ENCODE results near the gene FOXA3. TPM values are rescaled to one million over a fixed set of nuclear protein-coding genes. Genes with fewer than 3 reads are reported as not detected.

FOXA3 gene
- total and polyA plus RNA-seq, 10 of the 15 experiments (the other 5 are each of a cell fraction or from before 2014, with no cell fraction given), result 0.04 to 0.83 (median 0.11) TPM; not detected in 5

GRCh38 chr19:45920458-45920857 lies 56.3 kb downstream of the FOXA3 start:
- Histone ChIP-seq H4K20me1 (ENCODE audit: control insufficient read depth, insufficient read depth) (no peaks in the 10 kb centered on the region), H3K4me1 (ENCODE audit: control insufficient read depth, insufficient read depth, low read length) (no peaks in the 10 kb centered on the region), H3K36me3 (ENCODE audit: control insufficient read depth in 2 of 2, insufficient read depth in 2 of 2, low read length in 1 of 2) (no peaks in the 10 kb centered on the region), H3K9ac (ENCODE audit: control insufficient read depth, insufficient read depth, low read length) (no peak overlapping the region), H3K4me3 (no peak overlapping the region), H3K27ac (ENCODE audit: control insufficient read depth, insufficient read depth) (no peak overlapping the region), H3K9me3 (replicated peaks; ENCODE audit: control insufficient read depth, insufficient read depth, low read length) (no peaks in the 10 kb centered on the region), H3K4me2 (ENCODE audit: control insufficient read depth, insufficient read depth) (no peak overlapping the region), H2AFZ (ENCODE audit: control insufficient read depth, low read depth, low read length) (no peak overlapping the region), H3K79me2 (ENCODE audit: control insufficient read depth, insufficient read depth, low read length) (no peaks in the 10 kb centered on the region), H3K27me3 (replicated peaks in 1 of 2; ENCODE audit: control insufficient read depth in 2 of 2, insufficient read depth in 2 of 2, low read length in 1 of 2) (no peaks in the 10 kb centered on the region)
- peak; percentile 68 for FAIRE-seq
- DNase-seq (ENCODE audit: low read depth, low spot score), result no peak
- intact Hi-C loops (cut with micrococcal nuclease; ENCODE audit: unreplicated experiment), result no loop called here
- TF ChIP-seq HSF1 (IDR thresholded peaks at IDR 0.05; ENCODE audit: low read depth, low read length), result no peak
- no peak for TF ChIP-seq RUNX3 (IDR thresholded peaks at IDR 0.05; ENCODE audit: low read length)
- TF ChIP-seq FOS (IDR thresholded peaks at IDR 0.05; ENCODE audit: borderline replicate concordance, extremely low read depth, insufficient read length), result no peak
- TF ChIP-seq MLLT1 (IDR thresholded peaks at IDR 0.05), result no peak
- no peak for TF ChIP-seq E4F1 (IDR thresholded peaks at IDR 0.05; ENCODE audit: borderline replicate concordance, partially characterized antibody)
- no peak for TF ChIP-seq SRF (IDR thresholded peaks at IDR 0.05; ENCODE audit: low read depth in 2 of 2, low read length in 2 of 2)
- no peak for TF ChIP-seq TCF3 (IDR thresholded peaks at IDR 0.05; ENCODE audit: borderline replicate concordance, insufficient read depth, low read depth, low read length)
- TF ChIP-seq SPI1 (IDR thresholded peaks at IDR 0.05; ENCODE audit: borderline replicate concordance, insufficient read depth, low read depth, low read length), result no peak
- no peak for TF ChIP-seq CBFB (IDR thresholded peaks at IDR 0.05; ENCODE audit: low read depth)
- TF ChIP-seq SUZ12 (IDR thresholded peaks at IDR 0.05; ENCODE audit: unreplicated experiment), result no peak
- TF ChIP-seq HDAC6 (IDR thresholded peaks at IDR 0.05; ENCODE audit: unreplicated experiment), result no peak
- no peak for TF ChIP-seq SREBF1 (IDR thresholded peaks at IDR 0.05; ENCODE audit: low read length)
- TF ChIP-seq POLR2AphosphoS2 (IDR thresholded peaks at IDR 0.05; ENCODE audit: low read depth, low read length), result no peak
- TF ChIP-seq RELB (IDR thresholded peaks at IDR 0.05; ENCODE audit: low read depth), result no peak
- no peak for TF ChIP-seq KAT2A (conservative IDR thresholded peaks at IDR 0.05; ENCODE audit: control insufficient read depth, low read depth, low read length)
- TF ChIP-seq SIN3A (IDR thresholded peaks at IDR 0.05; ENCODE audit: low read depth, low read length), result no peak
- ATAC-seq, result no peak
- POLR2A ChIA-PET, result no interaction called here
- RAD21 ChIA-PET (ENCODE audit: unreplicated experiment), result no interaction called here
- WGBS (ENCODE audit: insufficient coverage, insufficient replicate concordance, low lambda C conversion rate, missing lambda C conversion rate), result 46% methylated on average over 8 of the region's 8 CpGs
- in situ Hi-C loops (cut with MboI), result no loop called here
- CTCF ChIA-PET, result no interaction called here
- no TSS peak for BruUV-seq (replicated peaks)
- SMC1A ChIA-PET (ENCODE audit: uncharacterized antibody, unreplicated experiment), result no interaction called here

Measured in GM12878 (cell line).